HepG2 (cell line): ENCODE data around the gene COG1. TPM values are rescaled to one million over a fixed set of nuclear protein-coding genes. Genes with fewer than 3 reads are reported as not detected.

ENCODE experiments used
- ADNP ChIP-seq: sonication (generic); formaldehyde crosslinking; IDR thresholded peaks from 2 replicates; pipeline ENCODE4 v1.4.0; 2020; ENCODE audit warnings: missing genetic modification reagents
- CREB1 ChIP-seq, 2 experiments: fragments of 450-650 bp in 1 of 2; IDR thresholded peaks; 2 replicates each; pipeline ENCODE4 v1.6.1; 2016 to 2017; ENCODE audit warnings: control low read depth in 1 of 2, mild to moderate bottlenecking in 1 of 2, missing compliant biosample characterization in 1 of 2, missing genetic modification characterization in 1 of 2
- FLYWCH1 ChIP-seq: sonication (generic); formaldehyde crosslinking; IDR thresholded peaks from 2 replicates; pipeline ENCODE4 v1.8.1; 2023; ENCODE audit warnings: mild to moderate bottlenecking, missing genetic modification reagents
- GPN1 ChIP-seq: sonication (generic); formaldehyde crosslinking; IDR thresholded peaks from 2 replicates; pipeline ENCODE4 v1.5.1; 2020; ENCODE audit warnings: missing genetic modification reagents, borderline replicate concordance
- GZF1 ChIP-seq: sonication (generic); formaldehyde crosslinking; IDR thresholded peaks from 2 replicates; pipeline ENCODE4 v1.5.1; 2020; ENCODE audit warnings: mild to moderate bottlenecking, missing genetic modification reagents
- HMG20A ChIP-seq: IDR thresholded peaks from 2 replicates; pipeline ENCODE4 v1.6.1; 2016; ENCODE audit warnings: borderline replicate concordance
- HNRNPH1 ChIP-seq: fragments of 200-400 bp; formaldehyde crosslinking; optimal IDR thresholded peaks from 2 replicates; pipeline ENCODE3; 2017; ENCODE audit warnings: mild to moderate bottlenecking, low read depth, low read length
- LCORL ChIP-seq, 2 experiments: fragments of 450-650 bp in 1 of 2; sonication (generic) in 1 of 2; formaldehyde crosslinking in 1 of 2; IDR thresholded peaks; 2 replicates each; pipeline versions ENCODE4 v1.5.0 to v1.6.1; 2017 to 2020; ENCODE audit warnings: antibody characterized with exemption in 1 of 2, missing genetic modification reagents in 1 of 2
- MLLT10 ChIP-seq: sonication (generic); formaldehyde crosslinking; IDR thresholded peaks from 2 replicates; pipeline ENCODE4 v1.4.0; 2020; ENCODE audit warnings: missing genetic modification reagents
- MTF2 ChIP-seq: sonication (generic); formaldehyde crosslinking; IDR thresholded peaks from 2 replicates; pipeline ENCODE4 v1.5.0; 2020; ENCODE audit warnings: missing genetic modification reagents, borderline replicate concordance
- NFE2L2 ChIP-seq: fragments of 150-350 bp; IDR thresholded peaks from 2 replicates; pipeline ENCODE4 v1.6.1; 2014; ENCODE audit warnings: low read length
- ZNF121 ChIP-seq: sonication (generic); formaldehyde crosslinking; IDR thresholded peaks from 2 replicates; pipeline ENCODE4 v1.5.0; 2020; ENCODE audit warnings: mild to moderate bottlenecking, missing genetic modification reagents
- ZNF331 ChIP-seq: sonication (generic); formaldehyde crosslinking; IDR thresholded peaks from 2 replicates; pipeline ENCODE4 v1.4.0; 2020; ENCODE audit warnings: missing genetic modification reagents
- ZSCAN20 ChIP-seq: sonication (generic); formaldehyde crosslinking; IDR thresholded peaks from 2 replicates; pipeline ENCODE4 v1.4.0; 2020; ENCODE audit warnings: missing genetic modification reagents, mild to moderate bottlenecking, borderline replicate concordance
- polyA plus RNA-seq, 8 experiments: library from polyadenylated mRNA; depleted of rRNA in 3 of 8; stranded (reverse) in 7 of 8; unstranded in 1 of 8; fragments of >200 nt; fragmentation: Illumina TruSeq in 4 of 8; extraction: Trizol in 4 of 8; gene quantifications; 2 replicates each; pipeline versions ENCODE4 v1.2.1 to v1.2.3, GENCODE V29; 2011 to 2016; ENCODE audit warnings: low read depth in 4 of 8, missing spikeins in 1 of 8, mixed read lengths in 1 of 8; ENCODE audit not compliant: insufficient read depth in 1 of 8
- total RNA-seq, 5 experiments: library from RNA; depleted of rRNA; stranded (reverse); fragments of >200 nt; fragmentation: Illumina TruSeq; extraction: Trizol; gene quantifications; 2 replicates each; pipeline ENCODE4 v1.2.3, GENCODE V29; 2016; ENCODE audit warnings: low read depth in 1 of 5
- TF ChIP-seq, protein P1 (sequence below): sonication (generic); formaldehyde crosslinking; IDR thresholded peaks from 2 replicates; pipeline ENCODE4 v1.4.0; 2020; ENCODE audit warnings: mild to moderate bottlenecking, missing genetic modification reagents
- TF ChIP-seq, protein P2 (sequence below), 2 experiments: IDR thresholded peaks; 2 replicates each; pipeline ENCODE4 v1.6.1; 2011 to 2012; ENCODE audit warnings: low read length in 2 of 2, borderline replicate concordance in 1 of 2, low read depth in 1 of 2, mild to moderate bottlenecking in 1 of 2, moderate library complexity in 1 of 2
- TF ChIP-seq, protein P3 (sequence below): sonication (generic); formaldehyde crosslinking; IDR thresholded peaks from 2 replicates; pipeline ENCODE4 v1.8.0; 2023; ENCODE audit warnings: mild to moderate bottlenecking, missing genetic modification reagents
- TF ChIP-seq, protein P4 (sequence below): sonication (generic); formaldehyde crosslinking; IDR thresholded peaks from 2 replicates; pipeline ENCODE4 v1.5.0; 2020; ENCODE audit warnings: mild to moderate bottlenecking, missing genetic modification reagents

The COG1 gene
- total and polyA plus RNA-seq, 2 of the 13 experiments (the other 11 are each of a cell fraction or from before 2014, with no cell fraction given): 36.6 to 39.7 TPM

DNA sequence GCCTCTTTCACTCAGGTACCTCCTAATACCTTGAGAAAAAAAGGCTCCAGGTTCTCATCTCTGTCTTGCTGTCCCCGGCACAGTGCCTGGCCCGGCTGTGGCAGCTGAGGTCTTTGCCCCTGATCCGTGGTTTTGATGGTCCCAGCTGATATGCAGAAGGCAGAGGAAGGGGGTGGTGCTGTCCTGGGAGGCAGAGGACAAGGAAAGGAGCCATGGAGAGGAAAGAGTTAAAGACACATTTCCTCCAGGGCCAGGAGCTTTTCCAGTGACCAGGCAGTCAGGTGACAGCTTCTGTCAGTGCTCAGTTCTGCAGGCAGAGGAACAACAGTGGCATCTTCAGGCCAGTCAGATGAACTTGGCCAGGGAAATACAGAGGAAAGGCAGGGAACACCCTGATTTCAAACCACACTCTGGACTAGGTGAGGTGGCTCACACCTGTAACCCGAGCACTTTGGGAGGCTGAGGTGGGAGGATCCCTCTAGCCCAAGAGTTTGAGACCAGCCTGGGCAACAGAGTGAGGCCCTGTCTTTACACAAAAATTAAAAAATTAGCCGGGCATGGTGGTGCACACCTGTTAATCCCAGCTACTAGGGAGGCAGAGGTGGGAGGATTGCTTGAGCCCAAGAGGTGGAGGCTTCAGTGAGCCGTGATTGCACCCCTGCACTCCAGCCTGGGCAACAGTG lies 3.3 kb upstream of the COG1 start (continued):
- TF ChIP-seq ZSCAN20 (CRISPR knock-in tag) (no peak), ZNF331 (CRISPR knock-in tag) (peak; percentile 44; the same call in 1 of the 2 replicates), ZNF121 (CRISPR knock-in tag) (no peak), HMG20A (CRISPR knock-in tag) (no peak), FLYWCH1 (no peak), MTF2 (CRISPR knock-in tag) (no peak), CREB1 (IDR thresholded peaks at IDR 0.05) (no peak), CREB1 (CRISPR knock-in tag; IDR thresholded peaks at IDR 0.05) (no peak), GPN1 (no peak), HNRNPH1 (no peak), MLLT10 (CRISPR knock-in tag) (no peak), NFE2L2 (no peak), ADNP (CRISPR knock-in tag) (no peak), LCORL (IDR thresholded peaks at IDR 0.05) (no peak), LCORL (CRISPR knock-in tag; IDR thresholded peaks at IDR 0.05) (0 out of 2 replicates have a peak, but pooled peaks have one; percentile 47), GZF1 (CRISPR knock-in tag) (no peak)
- TF ChIP-seq, protein P1, sequence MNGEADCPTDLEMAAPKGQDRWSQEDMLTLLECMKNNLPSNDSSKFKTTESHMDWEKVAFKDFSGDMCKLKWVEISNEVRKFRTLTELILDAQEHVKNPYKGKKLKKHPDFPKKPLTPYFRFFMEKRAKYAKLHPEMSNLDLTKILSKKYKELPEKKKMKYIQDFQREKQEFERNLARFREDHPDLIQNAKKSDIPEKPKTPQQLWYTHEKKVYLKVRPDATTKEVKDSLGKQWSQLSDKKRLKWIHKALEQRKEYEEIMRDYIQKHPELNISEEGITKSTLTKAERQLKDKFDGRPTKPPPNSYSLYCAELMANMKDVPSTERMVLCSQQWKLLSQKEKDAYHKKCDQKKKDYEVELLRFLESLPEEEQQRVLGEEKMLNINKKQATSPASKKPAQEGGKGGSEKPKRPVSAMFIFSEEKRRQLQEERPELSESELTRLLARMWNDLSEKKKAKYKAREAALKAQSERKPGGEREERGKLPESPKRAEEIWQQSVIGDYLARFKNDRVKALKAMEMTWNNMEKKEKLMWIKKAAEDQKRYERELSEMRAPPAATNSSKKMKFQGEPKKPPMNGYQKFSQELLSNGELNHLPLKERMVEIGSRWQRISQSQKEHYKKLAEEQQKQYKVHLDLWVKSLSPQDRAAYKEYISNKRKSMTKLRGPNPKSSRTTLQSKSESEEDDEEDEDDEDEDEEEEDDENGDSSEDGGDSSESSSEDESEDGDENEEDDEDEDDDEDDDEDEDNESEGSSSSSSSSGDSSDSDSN: 0 out of 2 replicates have a peak, but pooled peaks have one; percentile 15
- TF ChIP-seq, protein P2, sequence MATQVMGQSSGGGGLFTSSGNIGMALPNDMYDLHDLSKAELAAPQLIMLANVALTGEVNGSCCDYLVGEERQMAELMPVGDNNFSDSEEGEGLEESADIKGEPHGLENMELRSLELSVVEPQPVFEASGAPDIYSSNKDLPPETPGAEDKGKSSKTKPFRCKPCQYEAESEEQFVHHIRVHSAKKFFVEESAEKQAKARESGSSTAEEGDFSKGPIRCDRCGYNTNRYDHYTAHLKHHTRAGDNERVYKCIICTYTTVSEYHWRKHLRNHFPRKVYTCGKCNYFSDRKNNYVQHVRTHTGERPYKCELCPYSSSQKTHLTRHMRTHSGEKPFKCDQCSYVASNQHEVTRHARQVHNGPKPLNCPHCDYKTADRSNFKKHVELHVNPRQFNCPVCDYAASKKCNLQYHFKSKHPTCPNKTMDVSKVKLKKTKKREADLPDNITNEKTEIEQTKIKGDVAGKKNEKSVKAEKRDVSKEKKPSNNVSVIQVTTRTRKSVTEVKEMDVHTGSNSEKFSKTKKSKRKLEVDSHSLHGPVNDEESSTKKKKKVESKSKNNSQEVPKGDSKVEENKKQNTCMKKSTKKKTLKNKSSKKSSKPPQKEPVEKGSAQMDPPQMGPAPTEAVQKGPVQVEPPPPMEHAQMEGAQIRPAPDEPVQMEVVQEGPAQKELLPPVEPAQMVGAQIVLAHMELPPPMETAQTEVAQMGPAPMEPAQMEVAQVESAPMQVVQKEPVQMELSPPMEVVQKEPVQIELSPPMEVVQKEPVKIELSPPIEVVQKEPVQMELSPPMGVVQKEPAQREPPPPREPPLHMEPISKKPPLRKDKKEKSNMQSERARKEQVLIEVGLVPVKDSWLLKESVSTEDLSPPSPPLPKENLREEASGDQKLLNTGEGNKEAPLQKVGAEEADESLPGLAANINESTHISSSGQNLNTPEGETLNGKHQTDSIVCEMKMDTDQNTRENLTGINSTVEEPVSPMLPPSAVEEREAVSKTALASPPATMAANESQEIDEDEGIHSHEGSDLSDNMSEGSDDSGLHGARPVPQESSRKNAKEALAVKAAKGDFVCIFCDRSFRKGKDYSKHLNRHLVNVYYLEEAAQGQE (IDR thresholded peaks at IDR 0.05; ENCODE audit: borderline replicate concordance in 1 of 2, low read depth in 1 of 2, low read length in 2 of 2): no peak
- TF ChIP-seq, protein P3, sequence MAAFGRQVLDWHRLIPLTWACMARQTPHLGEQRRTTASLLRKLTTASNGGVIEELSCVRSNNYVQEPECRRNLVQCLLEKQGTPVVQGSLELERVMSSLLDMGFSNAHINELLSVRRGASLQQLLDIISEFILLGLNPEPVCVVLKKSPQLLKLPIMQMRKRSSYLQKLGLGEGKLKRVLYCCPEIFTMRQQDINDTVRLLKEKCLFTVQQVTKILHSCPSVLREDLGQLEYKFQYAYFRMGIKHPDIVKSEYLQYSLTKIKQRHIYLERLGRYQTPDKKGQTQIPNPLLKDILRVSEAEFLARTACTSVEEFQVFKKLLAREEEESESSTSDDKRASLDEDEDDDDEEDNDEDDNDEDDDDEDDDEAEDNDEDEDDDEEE (CRISPR knock-in tag): no peak
- TF ChIP-seq, protein P4, sequence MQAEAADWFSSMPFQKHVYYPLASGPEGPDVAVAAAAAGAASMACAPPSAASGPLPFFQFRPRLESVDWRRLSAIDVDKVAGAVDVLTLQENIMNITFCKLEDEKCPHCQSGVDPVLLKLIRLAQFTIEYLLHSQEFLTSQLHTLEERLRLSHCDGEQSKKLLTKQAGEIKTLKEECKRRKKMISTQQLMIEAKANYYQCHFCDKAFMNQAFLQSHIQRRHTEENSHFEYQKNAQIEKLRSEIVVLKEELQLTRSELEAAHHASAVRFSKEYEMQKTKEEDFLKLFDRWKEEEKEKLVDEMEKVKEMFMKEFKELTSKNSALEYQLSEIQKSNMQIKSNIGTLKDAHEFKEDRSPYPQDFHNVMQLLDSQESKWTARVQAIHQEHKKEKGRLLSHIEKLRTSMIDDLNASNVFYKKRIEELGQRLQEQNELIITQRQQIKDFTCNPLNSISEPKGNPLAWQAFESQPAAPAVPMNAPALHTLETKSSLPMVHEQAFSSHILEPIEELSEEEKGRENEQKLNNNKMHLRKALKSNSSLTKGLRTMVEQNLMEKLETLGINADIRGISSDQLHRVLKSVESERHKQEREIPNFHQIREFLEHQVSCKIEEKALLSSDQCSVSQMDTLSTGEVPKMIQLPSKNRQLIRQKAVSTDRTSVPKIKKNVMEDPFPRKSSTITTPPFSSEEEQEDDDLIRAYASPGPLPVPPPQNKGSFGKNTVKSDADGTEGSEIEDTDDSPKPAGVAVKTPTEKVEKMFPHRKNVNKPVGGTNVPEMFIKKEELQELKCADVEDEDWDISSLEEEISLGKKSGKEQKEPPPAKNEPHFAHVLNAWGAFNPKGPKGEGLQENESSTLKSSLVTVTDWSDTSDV (CRISPR knock-in tag): no peak
